ENCODE data around the gene SPART. TPM values are rescaled to one million over a fixed set of nuclear protein-coding genes. Genes with fewer than 3 reads are reported as not detected.

Gene SPART
- polyA plus RNA-seq, 3 donors: 93.7 to 102 (median 99.2) TPM

GRCh38 chr13:36258831-36259230 is 87.4 kb downstream of the SPART start:
- DNase-seq (ENCODE audit: low read depth in 3 of 3, low spot score in 2 of 3): no peak

Other genes starting within 250 kb of the SPART start
- gene DCLK1, start 215.0 kb downstream of the SPART start, polyA plus RNA-seq (ENCODE audit: insufficient read length in 3 of 3): 1 to 10 TPM; 3.5 to 6.3 (median 4.4) TPM
- gene SOHLH2, start 131.8 kb downstream of the SPART start, polyA plus RNA-seq (ENCODE audit: insufficient read length in 3 of 3): 1 to 10 TPM in 2 of 3 donors, under 1 TPM in 1; 0.72 to 3.4 (median 3.0) TPM
- 1 to 10 TPM; 4.5 to 6.5 (median 5.6) TPM for gene CCDC169, start 48.6 kb downstream of the SPART start, polyA plus RNA-seq (ENCODE audit: insufficient read length in 3 of 3)
- under 1 TPM; 0.61 to 0.79 (median 0.71) TPM for gene CCNA1, start 86.1 kb upstream of the SPART start, polyA plus RNA-seq (ENCODE audit: insufficient read length in 3 of 3)

Data from right renal cortex interstitium (tissue), 3 donors.